H1 (cell line): ENCODE measurements around the gene STX16.

ENCODE experiments used
- CHD1 ChIP-seq: IDR thresholded peaks from 2 replicates; pipeline ENCODE4 v1.6.1; 2012; ENCODE audit warnings: low read depth, low read length, improper control_type of control experiment
- CTCF ChIP-seq, 3 experiments: IDR thresholded peaks; 1 replicate in 2 of 3; 2 replicates in 1 of 3; pipeline versions ENCODE4 v1.5.1 to v1.6.1; 2011; ENCODE audit warnings: low read length in 3 of 3, mild to moderate bottlenecking in 3 of 3, inconsistent platforms in 2 of 3, low read depth in 1 of 3, moderate library complexity in 1 of 3; ENCODE audit not compliant: insufficient read depth in 1 of 3; ENCODE audit errors: control extremely low read depth in 1 of 3
- EZH2 ChIP-seq: fragments of 200-600 bp; sonication (generic); IDR thresholded peaks from 2 replicates; pipeline ENCODE4 v1.7.1; 2012; ENCODE audit warnings: low read depth, mild to moderate bottlenecking, moderate library complexity, low read length, inconsistent platforms; ENCODE audit not compliant: severe bottlenecking
- MAFK ChIP-seq: IDR thresholded peaks from 2 replicates; pipeline ENCODE4 v1.6.1; 2012; ENCODE audit warnings: low read depth, mild to moderate bottlenecking, improper control_type of control experiment, low read length
- MAX ChIP-seq: IDR thresholded peaks from 2 replicates; pipeline ENCODE4 v1.6.1; 2012; ENCODE audit warnings: inconsistent platforms
- POLR2A ChIP-seq, 2 experiments: IDR thresholded peaks; 1 replicate in 1 of 2; 2 replicates in 1 of 2; pipeline ENCODE4 v1.6.1; 2011; ENCODE audit warnings: low read depth in 2 of 2, low read length in 2 of 2, mild to moderate bottlenecking in 2 of 2; ENCODE audit errors: control extremely low read depth in 1 of 2
- SRF ChIP-seq: IDR thresholded peaks from 2 replicates; pipeline ENCODE4 v1.6.1; 2011; ENCODE audit warnings: mild to moderate bottlenecking, low read depth, low read length, moderate library complexity
- TEAD4 ChIP-seq: IDR thresholded peaks from 2 replicates; pipeline ENCODE4 v1.6.1; 2012; ENCODE audit warnings: low read depth, low read length, inconsistent platforms, mixed read lengths

DNA sequence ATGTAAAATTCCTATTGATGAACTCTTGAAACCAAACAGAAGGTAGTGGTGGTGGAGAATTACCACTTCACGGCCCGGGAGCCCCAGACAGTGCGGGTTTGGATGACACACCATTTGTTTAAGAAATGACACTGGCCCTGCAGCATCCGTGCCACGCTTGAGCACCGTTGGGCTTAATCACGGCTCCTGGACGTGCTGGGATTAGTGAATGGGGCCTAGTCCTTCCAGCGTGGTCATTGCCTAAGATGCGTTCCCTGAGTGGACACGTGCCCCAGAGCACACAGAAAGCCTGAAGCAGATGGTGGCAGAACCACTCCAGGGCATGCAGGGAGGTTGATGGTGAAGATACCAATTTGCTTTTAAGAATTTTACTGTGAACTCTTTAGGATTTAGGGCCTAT, 14.5 kb downstream of the STX16 start:
- no peak for TF ChIP-seq MAFK
- no peak for TF ChIP-seq POLR2A (IDR thresholded peaks at IDR 0.05; ENCODE audit: control extremely low read depth in 1 of 2, low read depth in 2 of 2, low read length in 2 of 2)
- no peak for TF ChIP-seq EZH2
- TF ChIP-seq CTCF (IDR thresholded peaks at IDR 0.05; ENCODE audit: control extremely low read depth in 1 of 3, insufficient read depth in 1 of 3, low read depth in 1 of 3, low read length in 3 of 3): no peak
- no peak for TF ChIP-seq TEAD4
- no peak for TF ChIP-seq SRF
- TF ChIP-seq CHD1: no peak
- no peak for TF ChIP-seq MAX
